ENCODE results near the gene PRSS57. TPM values are rescaled to one million over a fixed set of nuclear protein-coding genes. Genes with fewer than 3 reads are reported as not detected.

The PRSS57 gene
- total RNA-seq, 1 donor from 2014 or later = not detected

GRCh38 chr19:690203-690602, 5.0 kb downstream of the PRSS57 start:
- no peak overlapping the region for H3K27ac ChIP-seq
- intact Hi-C loops (cut with DNase I) = no loop called here
- no peaks in the 10 kb centered on the region for H3K9me3 ChIP-seq
- no peak for DNase-seq (ENCODE audit: low spot score in 2 of 2)
- H3K4me1 ChIP-seq = no peaks in the 10 kb centered on the region
- no peak overlapping the region for H3K4me3 ChIP-seq
- H3K27me3 ChIP-seq = no peaks in the 10 kb centered on the region
- no peaks in the 10 kb centered on the region for H3K36me3 ChIP-seq
- TF ChIP-seq CTCF (IDR thresholded peaks at IDR 0.05) = no peak

- intact Hi-C loops (cut with DNase I) = no loop called here
- Histone ChIP-seq H3K27me3 (no peaks in the 10 kb centered on the region), H3K4me1 (no peaks in the 10 kb centered on the region), H3K36me3 (no peaks in the 10 kb centered on the region), H3K4me3 (no peak overlapping the region), H3K27ac (no peak overlapping the region), H3K9me3 (no peaks in the 10 kb centered on the region)
- no peak for DNase-seq (ENCODE audit: low spot score in 2 of 2)
- no peak for TF ChIP-seq CTCF (IDR thresholded peaks at IDR 0.05)
These were observed 6.3 kb downstream of the PRSS57 start for GRCh38 chr19:688992-689391.

GRCh38 chr19:688214-688613, 7.0 kb downstream of the PRSS57 start:
- Histone ChIP-seq H3K4me1 (no peaks in the 10 kb centered on the region), H3K27me3 (no peaks in the 10 kb centered on the region), H3K36me3 (no peaks in the 10 kb centered on the region), H3K27ac (no peak overlapping the region), H3K9me3 (no peaks in the 10 kb centered on the region), H3K4me3 (no peak overlapping the region)
- DNase-seq (ENCODE audit: low spot score in 2 of 2) = no peak
- intact Hi-C loops (cut with DNase I) = no loop called here
- no peak for TF ChIP-seq CTCF (IDR thresholded peaks at IDR 0.05)

- intact Hi-C loops (cut with DNase I) = no loop called here
- no peak for TF ChIP-seq CTCF (IDR thresholded peaks at IDR 0.05)
These were observed 7.6 kb downstream of the PRSS57 start for GRCh38 chr19:687569-688166.

GRCh38 chr19:686589-687297, 8.5 kb downstream of the PRSS57 start:
- Histone ChIP-seq H3K4me3 (no peak overlapping the region), H3K27me3 (no peaks in the 10 kb centered on the region), H3K4me1 (no peaks in the 10 kb centered on the region), H3K9me3 (no peaks in the 10 kb centered on the region), H3K27ac (no peak overlapping the region), H3K36me3 (peaks cover 0 to 1% of the 10 kb centered on the region in 2 donors)
- DNase-seq (ENCODE audit: low spot score in 2 of 2) = no peak
- TF ChIP-seq CTCF (IDR thresholded peaks at IDR 0.05) = no peak
- intact Hi-C loops (cut with DNase I) = no loop called here

More at GRCh38 chr19:687569-688166, 7.6 kb downstream of the PRSS57 start:
- H3K4me3 ChIP-seq = no peak overlapping the region
- H3K27ac ChIP-seq = no peak overlapping the region
- H3K36me3 ChIP-seq = no peaks in the 10 kb centered on the region
- H3K9me3 ChIP-seq = no peaks in the 10 kb centered on the region
- H3K4me1 ChIP-seq = no peaks in the 10 kb centered on the region
- H3K27me3 ChIP-seq = no peaks in the 10 kb centered on the region
- DNase-seq (ENCODE audit: low spot score in 2 of 2) = no peak
